SK-N-SH (cell line): ENCODE results near the gene DCLK1. TPM values are rescaled to one million over a fixed set of nuclear protein-coding genes. Genes with fewer than 3 reads are reported as not detected.

Experiments used
- CTCF ChIA-PET: fragments of 300-600, 350-600 bp; formaldehyde crosslinking; extraction: SDS; loops from one replicate; lab custom pipeline; 2021; lab: Yijun Ruan, JAX
- POLR2A ChIA-PET: fragments of 350-600 bp; sonication (Branson Sonifier 250); formaldehyde crosslinking; extraction: SDS; loops from one replicate; lab custom pipeline; 2020; ENCODE audit warnings: antibody characterized with exemption, inconsistent platforms; lab: Yijun Ruan, JAX
- DNase-seq: peaks from one replicate; pipeline ENCODE4 v3.0.0; 2012
- H2AFZ ChIP-seq: fragments of 200-600 bp; sonication (generic); 2 replicates; pipeline ENCODE4 v1.8.1; 2016; ENCODE audit warnings: antibody characterized with exemption, mild to moderate bottlenecking, low read depth
- H3F3A ChIP-seq: fragments of 200-600 bp; sonication (generic); replicated peaks from 2 replicates; pipeline ENCODE3; 2016; ENCODE audit warnings: antibody characterized with exemption, mild to moderate bottlenecking; ENCODE audit not compliant: insufficient read depth
- H3K27ac ChIP-seq, 2 experiments: fragments of 200-500 bp in 1 of 2; fragments of 200-600 bp in 1 of 2; sonication (Bioruptor generic) in 1 of 2; sonication (generic), shearing (Covaris generic) in 1 of 2; 2 replicates each; pipeline versions ENCODE4 v1.5.1 to v1.6.1; 2014 to 2016; ENCODE audit warnings: low read depth in 2 of 2, inconsistent platforms in 1 of 2, low read length in 1 of 2, mild to moderate bottlenecking in 1 of 2, mixed read lengths in 1 of 2
- H3K27me3 ChIP-seq: fragments of 200-600 bp; sonication (generic), shearing (Covaris generic); 2 replicates; pipeline ENCODE4 v1.6.1; 2016; ENCODE audit warnings: mixed run types; ENCODE audit not compliant: insufficient read depth
- H3K36me3 ChIP-seq, 2 experiments: fragments of 200-500 bp in 1 of 2; fragments of 200-600 bp in 1 of 2; sonication (Bioruptor generic) in 1 of 2; sonication (generic) in 1 of 2; replicated peaks in 1 of 2; 2 replicates each; pipeline versions ENCODE3 to v1.5.1; 2014 to 2016; ENCODE audit warnings: low read length in 1 of 2, mild to moderate bottlenecking in 1 of 2; ENCODE audit not compliant: insufficient read depth in 2 of 2, control insufficient read depth in 1 of 2
- H3K4me1 ChIP-seq, 2 experiments: fragments of 200-500 bp in 1 of 2; fragments of 200-600 bp in 1 of 2; sonication (Bioruptor generic) in 1 of 2; sonication (generic), shearing (Covaris generic) in 1 of 2; 2 replicates each; pipeline versions ENCODE4 v1.5.1 to v1.6.1; 2014 to 2016; ENCODE audit warnings: low read depth in 1 of 2, low read length in 1 of 2, mixed run types in 1 of 2; ENCODE audit not compliant: insufficient read depth in 2 of 2, control insufficient read depth in 1 of 2
- H3K4me2 ChIP-seq: fragments of 200-600 bp; sonication (generic), shearing (Covaris generic); 2 replicates; pipeline ENCODE4 v1.6.1; 2017; ENCODE audit warnings: mixed run types
- H3K4me3 ChIP-seq, 2 experiments: fragments of 200-500 bp in 1 of 2; fragments of 200-600 bp in 1 of 2; sonication (Bioruptor generic) in 1 of 2; sonication (generic), shearing (Covaris generic) in 1 of 2; 2 replicates each; pipeline versions ENCODE4 v1.5.1 to v1.8.1; 2014 to 2016; ENCODE audit warnings: low read depth in 2 of 2, inconsistent platforms in 1 of 2, low read length in 1 of 2, mild to moderate bottlenecking in 1 of 2, mixed read lengths in 1 of 2, moderate library complexity in 1 of 2
- H3K79me2 ChIP-seq: fragments of 200-600 bp; sonication (generic); 2 replicates; pipeline ENCODE4 v1.8.1; 2017; ENCODE audit warnings: mild to moderate bottlenecking; ENCODE audit not compliant: insufficient read depth
- H3K9ac ChIP-seq: fragments of 200-600 bp; sonication (generic); 2 replicates; pipeline ENCODE4 v1.6.1; 2017; ENCODE audit warnings: mixed run types
- H3K9me2 ChIP-seq: fragments of 200-600 bp; sonication (generic); 2 replicates; pipeline ENCODE4 v1.6.1; 2017; ENCODE audit warnings: mixed run types
- H3K9me3 ChIP-seq: fragments of 200-600 bp; sonication (generic); 2 replicates; pipeline ENCODE4 v1.6.1; 2017; ENCODE audit warnings: mixed run types, mild to moderate bottlenecking, moderate library complexity
- H4K20me1 ChIP-seq: fragments of 200-600 bp; sonication (generic); 2 replicates; pipeline ENCODE4 v1.6.1; 2017; ENCODE audit warnings: mild to moderate bottlenecking, mixed run types; ENCODE audit not compliant: insufficient read depth
- CHD2 ChIP-seq: fragments of 150-350 bp; IDR thresholded peaks from 2 replicates; pipeline ENCODE4 v1.6.1; 2018; ENCODE audit warnings: low read length; ENCODE audit not compliant: partially characterized antibody
- EP300 ChIP-seq, 2 experiments: IDR thresholded peaks; 2 replicates each; pipeline versions ENCODE4 v1.4.0 to v1.6.1; 2012; ENCODE audit warnings: borderline replicate concordance in 1 of 2, low read depth in 1 of 2, low read length in 1 of 2
- EZH2phosphoT487 ChIP-seq: fragments of 200-600 bp; sonication (generic); IDR thresholded peaks from 2 replicates; pipeline ENCODE4 v1.6.1; 2017; ENCODE audit warnings: low read depth, mixed run types, mild to moderate bottlenecking, antibody characterized with exemption, moderate library complexity, borderline replicate concordance
- FOXM1 ChIP-seq: IDR thresholded peaks from 2 replicates; pipeline ENCODE4 v1.4.0; 2012; ENCODE audit warnings: low read depth, mild to moderate bottlenecking
- GABPA ChIP-seq: IDR thresholded peaks from 2 replicates; pipeline ENCODE4 v1.4.0; 2012; ENCODE audit warnings: low read depth, mild to moderate bottlenecking
- JUND ChIP-seq: IDR thresholded peaks from 2 replicates; pipeline ENCODE4 v1.4.0; 2012
- MXI1 ChIP-seq: IDR thresholded peaks from 2 replicates; pipeline ENCODE4 v1.6.1; 2012; ENCODE audit warnings: mild to moderate bottlenecking, low read depth, low read length, improper control_type of control experiment
- NRF1 ChIP-seq: IDR thresholded peaks from 2 replicates; pipeline ENCODE4 v1.6.1; 2012; ENCODE audit warnings: low read depth, mild to moderate bottlenecking, low read length
- POLR2AphosphoS5 ChIP-seq: IDR thresholded peaks from 2 replicates; pipeline ENCODE4 v1.6.1; 2012; ENCODE audit warnings: low read depth, low read length
- RAD21 ChIP-seq: IDR thresholded peaks from 2 replicates; pipeline ENCODE4 v1.6.1; 2012; ENCODE audit warnings: mild to moderate bottlenecking, low read length
- SIN3A ChIP-seq: IDR thresholded peaks from 2 replicates; pipeline ENCODE4 v1.6.1; 2012; ENCODE audit warnings: low read depth, mild to moderate bottlenecking, low read length, moderate library complexity, borderline replicate concordance
- TAF1 ChIP-seq: IDR thresholded peaks from 2 replicates; pipeline ENCODE4 v1.6.1; 2012; ENCODE audit warnings: low read depth, mild to moderate bottlenecking, low read length, moderate library complexity, borderline replicate concordance
- TCF12 ChIP-seq: IDR thresholded peaks from 2 replicates; pipeline ENCODE4 v1.4.0; 2012
- polyA plus RNA-seq, 3 experiments: library from polyadenylated mRNA; depleted of rRNA; stranded (reverse); fragments of >200 nt; gene quantifications; 2 replicates each; pipeline ENCODE4 v1.2.3, GENCODE V29; 2012
- TF ChIP-seq, protein P1 (sequence below): IDR thresholded peaks from 2 replicates; pipeline ENCODE4 v1.4.0; 2012; ENCODE audit warnings: low read depth, borderline replicate concordance
- TF ChIP-seq, protein P2 (sequence below): fragments of 150-350 bp; IDR thresholded peaks from 2 replicates; pipeline ENCODE4 v1.6.1; 2017; ENCODE audit warnings: antibody characterized with exemption, low read length, low read depth, borderline replicate concordance
- TF ChIP-seq, protein P3 (sequence below): IDR thresholded peaks from 2 replicates; pipeline ENCODE4 v1.4.0; 2012; ENCODE audit warnings: low read depth
- TF ChIP-seq, protein P4 (sequence below): IDR thresholded peaks from 2 replicates; pipeline ENCODE4; 2012
- TF ChIP-seq, protein P5 (sequence below): IDR thresholded peaks from 2 replicates; pipeline ENCODE4 v1.6.1; 2012; ENCODE audit warnings: mild to moderate bottlenecking, low read depth, low read length, moderate library complexity

Gene DCLK1
- polyA plus RNA-seq, 1 of the 3 experiments (the other 2 are of a cell fraction), result 1.1 TPM

DNA sequence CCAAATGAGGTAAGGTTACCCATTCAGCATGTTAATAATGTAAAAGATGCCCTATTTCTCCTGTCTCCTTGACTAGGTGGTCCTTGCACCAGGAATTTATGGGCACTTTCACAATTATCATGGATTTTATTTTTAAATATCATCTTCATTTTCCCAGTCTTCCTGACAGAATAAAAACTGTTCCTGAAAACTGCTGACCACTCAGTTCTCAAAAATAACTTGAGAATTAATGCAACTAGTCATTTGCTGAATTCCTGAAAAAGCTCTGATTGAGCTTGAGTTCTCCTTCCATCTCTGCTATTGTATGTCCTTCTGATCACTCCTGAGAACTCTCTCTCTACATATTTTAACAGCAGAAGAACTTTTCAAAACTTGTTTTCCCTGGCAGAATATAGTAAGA lies 55.0 kb downstream of the DCLK1 start:
- Histone ChIP-seq H3K36me3 (no peaks in the 10 kb centered on the region), H3K4me2 (no peak overlapping the region), H3K4me3 (no peak overlapping the region), H3K27ac (no peak overlapping the region), H3K27me3 (no peaks in the 10 kb centered on the region), H3F3A (no peaks in the 10 kb centered on the region), H3K79me2 (no peaks in the 10 kb centered on the region), H3K4me1 (peaks cover 7 to 8% of the 10 kb centered on the region in 2 experiments; a peak in 3 of 4 replicates), H3K9ac (no peak overlapping the region), H3K9me2 (no peaks in the 10 kb centered on the region), H3K9me3 (no peaks in the 10 kb centered on the region), H2AFZ (no peak overlapping the region), H4K20me1 (no peaks in the 10 kb centered on the region)
- CTCF ChIA-PET, result no interaction called here
- POLR2A ChIA-PET, result no interaction called here
- no peak for TF ChIP-seq FOXM1
- no peak for TF ChIP-seq JUND
- no peak for TF ChIP-seq TAF1
- TF ChIP-seq, protein P1, sequence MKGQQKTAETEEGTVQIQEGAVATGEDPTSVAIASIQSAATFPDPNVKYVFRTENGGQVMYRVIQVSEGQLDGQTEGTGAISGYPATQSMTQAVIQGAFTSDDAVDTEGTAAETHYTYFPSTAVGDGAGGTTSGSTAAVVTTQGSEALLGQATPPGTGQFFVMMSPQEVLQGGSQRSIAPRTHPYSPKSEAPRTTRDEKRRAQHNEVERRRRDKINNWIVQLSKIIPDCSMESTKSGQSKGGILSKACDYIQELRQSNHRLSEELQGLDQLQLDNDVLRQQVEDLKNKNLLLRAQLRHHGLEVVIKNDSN, result no peak
- TF ChIP-seq, protein P2, sequence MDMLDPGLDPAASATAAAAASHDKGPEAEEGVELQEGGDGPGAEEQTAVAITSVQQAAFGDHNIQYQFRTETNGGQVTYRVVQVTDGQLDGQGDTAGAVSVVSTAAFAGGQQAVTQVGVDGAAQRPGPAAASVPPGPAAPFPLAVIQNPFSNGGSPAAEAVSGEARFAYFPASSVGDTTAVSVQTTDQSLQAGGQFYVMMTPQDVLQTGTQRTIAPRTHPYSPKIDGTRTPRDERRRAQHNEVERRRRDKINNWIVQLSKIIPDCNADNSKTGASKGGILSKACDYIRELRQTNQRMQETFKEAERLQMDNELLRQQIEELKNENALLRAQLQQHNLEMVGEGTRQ, result no peak
- no peak for TF ChIP-seq MXI1
- TF ChIP-seq TCF12, result no peak
- no peak for TF ChIP-seq CHD2
- TF ChIP-seq, protein P3, sequence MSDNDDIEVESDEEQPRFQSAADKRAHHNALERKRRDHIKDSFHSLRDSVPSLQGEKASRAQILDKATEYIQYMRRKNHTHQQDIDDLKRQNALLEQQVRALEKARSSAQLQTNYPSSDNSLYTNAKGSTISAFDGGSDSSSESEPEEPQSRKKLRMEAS, result no peak
- no peak for TF ChIP-seq EZH2phosphoT487
- no peak for TF ChIP-seq EP300 (IDR thresholded peaks at IDR 0.05; ENCODE audit: borderline replicate concordance in 1 of 2, low read depth in 1 of 2, low read length in 1 of 2)
- no peak for TF ChIP-seq SIN3A
- TF ChIP-seq, protein P4, sequence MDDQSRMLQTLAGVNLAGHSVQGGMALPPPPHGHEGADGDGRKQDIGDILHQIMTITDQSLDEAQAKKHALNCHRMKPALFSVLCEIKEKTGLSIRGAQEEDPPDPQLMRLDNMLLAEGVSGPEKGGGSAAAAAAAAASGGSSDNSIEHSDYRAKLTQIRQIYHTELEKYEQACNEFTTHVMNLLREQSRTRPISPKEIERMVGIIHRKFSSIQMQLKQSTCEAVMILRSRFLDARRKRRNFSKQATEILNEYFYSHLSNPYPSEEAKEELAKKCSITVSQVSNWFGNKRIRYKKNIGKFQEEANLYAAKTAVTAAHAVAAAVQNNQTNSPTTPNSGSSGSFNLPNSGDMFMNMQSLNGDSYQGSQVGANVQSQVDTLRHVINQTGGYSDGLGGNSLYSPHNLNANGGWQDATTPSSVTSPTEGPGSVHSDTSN, result no peak
- no peak for TF ChIP-seq GABPA
- TF ChIP-seq NRF1, result no peak
- TF ChIP-seq, protein P5, sequence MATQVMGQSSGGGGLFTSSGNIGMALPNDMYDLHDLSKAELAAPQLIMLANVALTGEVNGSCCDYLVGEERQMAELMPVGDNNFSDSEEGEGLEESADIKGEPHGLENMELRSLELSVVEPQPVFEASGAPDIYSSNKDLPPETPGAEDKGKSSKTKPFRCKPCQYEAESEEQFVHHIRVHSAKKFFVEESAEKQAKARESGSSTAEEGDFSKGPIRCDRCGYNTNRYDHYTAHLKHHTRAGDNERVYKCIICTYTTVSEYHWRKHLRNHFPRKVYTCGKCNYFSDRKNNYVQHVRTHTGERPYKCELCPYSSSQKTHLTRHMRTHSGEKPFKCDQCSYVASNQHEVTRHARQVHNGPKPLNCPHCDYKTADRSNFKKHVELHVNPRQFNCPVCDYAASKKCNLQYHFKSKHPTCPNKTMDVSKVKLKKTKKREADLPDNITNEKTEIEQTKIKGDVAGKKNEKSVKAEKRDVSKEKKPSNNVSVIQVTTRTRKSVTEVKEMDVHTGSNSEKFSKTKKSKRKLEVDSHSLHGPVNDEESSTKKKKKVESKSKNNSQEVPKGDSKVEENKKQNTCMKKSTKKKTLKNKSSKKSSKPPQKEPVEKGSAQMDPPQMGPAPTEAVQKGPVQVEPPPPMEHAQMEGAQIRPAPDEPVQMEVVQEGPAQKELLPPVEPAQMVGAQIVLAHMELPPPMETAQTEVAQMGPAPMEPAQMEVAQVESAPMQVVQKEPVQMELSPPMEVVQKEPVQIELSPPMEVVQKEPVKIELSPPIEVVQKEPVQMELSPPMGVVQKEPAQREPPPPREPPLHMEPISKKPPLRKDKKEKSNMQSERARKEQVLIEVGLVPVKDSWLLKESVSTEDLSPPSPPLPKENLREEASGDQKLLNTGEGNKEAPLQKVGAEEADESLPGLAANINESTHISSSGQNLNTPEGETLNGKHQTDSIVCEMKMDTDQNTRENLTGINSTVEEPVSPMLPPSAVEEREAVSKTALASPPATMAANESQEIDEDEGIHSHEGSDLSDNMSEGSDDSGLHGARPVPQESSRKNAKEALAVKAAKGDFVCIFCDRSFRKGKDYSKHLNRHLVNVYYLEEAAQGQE, result no peak
- TF ChIP-seq POLR2AphosphoS5, result no peak
- no peak for TF ChIP-seq RAD21
- no peak for DNase-seq
